Panc1 (cell line): ENCODE measurements around the gene SYTL1. TPM values are rescaled to one million over a fixed set of nuclear protein-coding genes. Genes with fewer than 3 reads are reported as not detected.

ENCODE experiments used
- ATAC-seq: fragments of 200-7000 bp; cut with Tn5 transposase; 2 replicates; pipeline ENCODE4 v1.9.1; 2020; ENCODE audit warnings: mild to moderate bottlenecking, moderate library complexity
- BruUV-seq: library from RNA; stranded (reverse); fragments of 400-500 nt; replicated peaks from 2 replicates; lab custom pipeline; 2021; lab: Mats Ljungman, UMichigan
- CTCF ChIA-PET: fragments of 300-600 bp; sonication (Branson Sonifier 250); formaldehyde crosslinking; loops from one replicate; lab custom pipeline; 2022; ENCODE audit warnings: antibody characterized with exemption; lab: Charles Lee
- POLR2A ChIA-PET: fragments of 300-600 bp; sonication (Branson Sonifier 250); formaldehyde crosslinking; loops from one replicate; lab custom pipeline; 2022; ENCODE audit warnings: antibody characterized with exemption; lab: Charles Lee
- DNase-seq: peaks from one replicate; pipeline ENCODE4 v3.0.0-alpha.2; 2010; ENCODE audit warnings: low read depth, low spot score
- H3K27ac ChIP-seq: 2 replicates; pipeline ENCODE4 v1.5.1; 2011; ENCODE audit warnings: mild to moderate bottlenecking, low read length, inconsistent platforms
- H3K27me3 ChIP-seq: fragments of 200-500 bp; sonication (Bioruptor generic); 2 replicates; pipeline ENCODE4 v1.6.0; 2014; ENCODE audit warnings: low read length, inconsistent platforms; ENCODE audit not compliant: control insufficient read depth, insufficient read depth
- H3K36me3 ChIP-seq: fragments of 200-500 bp; sonication (Bioruptor generic); 2 replicates; pipeline ENCODE4 v1.5.1; 2014; ENCODE audit warnings: inconsistent platforms, mild to moderate bottlenecking, low read length, moderate library complexity; ENCODE audit not compliant: control insufficient read depth, insufficient read depth
- H3K4me1 ChIP-seq: 2 replicates; pipeline ENCODE4 v1.5.1; 2011; ENCODE audit warnings: inconsistent platforms, mild to moderate bottlenecking, low read length, moderate library complexity; ENCODE audit not compliant: control insufficient read depth, insufficient read depth
- H3K4me3 ChIP-seq, 2 experiments: 2 replicates each; pipeline ENCODE4 v1.5.1; 2011 to 2012; ENCODE audit warnings: low read depth in 2 of 2, low read length in 2 of 2, mild to moderate bottlenecking in 2 of 2, inconsistent platforms in 1 of 2, moderate library complexity in 1 of 2
- H3K9me3 ChIP-seq: fragments of 200-500 bp; sonication (Bioruptor generic); 2 replicates; pipeline ENCODE4 v1.5.1; 2014; ENCODE audit warnings: low read depth, mild to moderate bottlenecking, inconsistent platforms, low read length, moderate library complexity; ENCODE audit not compliant: control insufficient read depth, insufficient read depth
- POLR2AphosphoS5 ChIP-seq: IDR thresholded peaks from 2 replicates; pipeline ENCODE4 v1.6.1; 2012; ENCODE audit warnings: mild to moderate bottlenecking, low read depth, low read length, moderate library complexity
- SIN3A ChIP-seq: IDR thresholded peaks from 2 replicates; pipeline ENCODE4 v1.6.1; 2012; ENCODE audit warnings: low read depth, mild to moderate bottlenecking, low read length, moderate library complexity, borderline replicate concordance; ENCODE audit not compliant: insufficient read depth
- TCF7L2 ChIP-seq: IDR thresholded peaks from 2 replicates; pipeline ENCODE4 v1.6.1; 2011; ENCODE audit warnings: mild to moderate bottlenecking, low read depth, low read length, inconsistent platforms
- in situ Hi-C: cut with HindIII; loops from 2 replicates; pipeline ENCODE4 v1.10.0; 2016; ENCODE audit warnings: low sequenced_read_pairs, low pct_unique_long_range_greater_than_20kb
- intact Hi-C: fragments of 100-400 bp; cut with micrococcal nuclease; formaldehyde crosslinking; loops from one replicate; pipeline ENCODE4 v1.10.0; 2022; ENCODE audit not compliant: unreplicated experiment
- total RNA-seq: library from RNA; stranded (reverse); gene quantifications from one replicate; pipeline ENCODE4 v1.2.1, GENCODE V29; 2021; ENCODE audit not compliant: unreplicated experiment
- TF ChIP-seq, protein P1 (sequence below): fragments of 450-650 bp; IDR thresholded peaks from 2 replicates; pipeline ENCODE4 v1.5.1; 2017; ENCODE audit warnings: mild to moderate bottlenecking
- TF ChIP-seq, protein P2 (sequence below), 2 experiments: IDR thresholded peaks; 2 replicates each; pipeline ENCODE4 v1.6.1; 2011 to 2012; ENCODE audit warnings: low read depth in 2 of 2, control low read depth in 1 of 2, low read length in 1 of 2, mild to moderate bottlenecking in 1 of 2, moderate library complexity in 1 of 2; ENCODE audit not compliant: insufficient read depth in 1 of 2

The SYTL1 gene
- total RNA-seq, 1 experiment from 2014 or later, result 2.4 TPM

DNA sequence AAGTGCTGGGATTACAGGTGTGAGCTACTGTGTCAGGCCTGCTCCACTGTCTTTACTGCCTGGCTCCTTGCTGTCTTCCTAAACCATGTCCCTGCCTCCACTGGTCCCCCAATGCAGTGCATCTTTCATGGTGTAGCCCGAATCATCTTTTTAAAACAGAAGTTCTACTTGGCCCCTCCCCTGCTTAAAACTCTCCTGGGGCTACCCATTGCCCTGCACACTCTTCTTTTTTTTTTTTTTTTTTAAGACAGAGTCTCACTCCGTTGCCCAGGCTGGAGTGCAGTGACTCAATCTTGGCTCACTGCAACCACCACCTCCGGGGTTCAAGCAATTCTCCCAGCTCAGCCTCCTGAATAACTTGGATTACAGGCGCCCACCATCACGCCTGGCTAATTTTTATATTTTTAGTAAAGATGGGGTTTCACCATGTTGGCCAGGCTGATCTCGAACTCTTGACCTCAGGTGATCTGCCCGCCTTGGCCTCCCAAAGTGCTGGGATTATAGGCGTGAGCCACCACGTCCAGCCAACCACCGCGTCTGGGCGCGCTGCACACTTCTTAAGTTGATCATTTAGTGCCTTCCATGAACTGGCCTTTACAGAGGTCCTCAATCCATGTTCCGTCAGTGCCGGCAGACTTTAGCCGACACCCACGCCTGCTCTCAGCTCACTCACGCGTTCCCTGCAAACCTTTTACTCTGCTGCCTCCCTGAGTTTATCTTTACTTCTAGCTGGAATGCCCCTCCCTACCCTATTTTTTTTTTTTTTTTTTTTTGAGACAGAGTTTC lies 30.4 kb downstream of the SYTL1 start:
- ChIA-PET CTCF (interaction anchor here (0.6 kb wide), 2 partner anchors 22 to 223 kb away, joined by 3 to 6 read pairs; no protein-coding TSS in a partner anchor), POLR2A (no interaction called here)
- DNase-seq (no peak), ATAC-seq (no peak)
- TF ChIP-seq, protein P1, sequence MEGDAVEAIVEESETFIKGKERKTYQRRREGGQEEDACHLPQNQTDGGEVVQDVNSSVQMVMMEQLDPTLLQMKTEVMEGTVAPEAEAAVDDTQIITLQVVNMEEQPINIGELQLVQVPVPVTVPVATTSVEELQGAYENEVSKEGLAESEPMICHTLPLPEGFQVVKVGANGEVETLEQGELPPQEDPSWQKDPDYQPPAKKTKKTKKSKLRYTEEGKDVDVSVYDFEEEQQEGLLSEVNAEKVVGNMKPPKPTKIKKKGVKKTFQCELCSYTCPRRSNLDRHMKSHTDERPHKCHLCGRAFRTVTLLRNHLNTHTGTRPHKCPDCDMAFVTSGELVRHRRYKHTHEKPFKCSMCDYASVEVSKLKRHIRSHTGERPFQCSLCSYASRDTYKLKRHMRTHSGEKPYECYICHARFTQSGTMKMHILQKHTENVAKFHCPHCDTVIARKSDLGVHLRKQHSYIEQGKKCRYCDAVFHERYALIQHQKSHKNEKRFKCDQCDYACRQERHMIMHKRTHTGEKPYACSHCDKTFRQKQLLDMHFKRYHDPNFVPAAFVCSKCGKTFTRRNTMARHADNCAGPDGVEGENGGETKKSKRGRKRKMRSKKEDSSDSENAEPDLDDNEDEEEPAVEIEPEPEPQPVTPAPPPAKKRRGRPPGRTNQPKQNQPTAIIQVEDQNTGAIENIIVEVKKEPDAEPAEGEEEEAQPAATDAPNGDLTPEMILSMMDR, result no peak
- TF ChIP-seq, protein P2, sequence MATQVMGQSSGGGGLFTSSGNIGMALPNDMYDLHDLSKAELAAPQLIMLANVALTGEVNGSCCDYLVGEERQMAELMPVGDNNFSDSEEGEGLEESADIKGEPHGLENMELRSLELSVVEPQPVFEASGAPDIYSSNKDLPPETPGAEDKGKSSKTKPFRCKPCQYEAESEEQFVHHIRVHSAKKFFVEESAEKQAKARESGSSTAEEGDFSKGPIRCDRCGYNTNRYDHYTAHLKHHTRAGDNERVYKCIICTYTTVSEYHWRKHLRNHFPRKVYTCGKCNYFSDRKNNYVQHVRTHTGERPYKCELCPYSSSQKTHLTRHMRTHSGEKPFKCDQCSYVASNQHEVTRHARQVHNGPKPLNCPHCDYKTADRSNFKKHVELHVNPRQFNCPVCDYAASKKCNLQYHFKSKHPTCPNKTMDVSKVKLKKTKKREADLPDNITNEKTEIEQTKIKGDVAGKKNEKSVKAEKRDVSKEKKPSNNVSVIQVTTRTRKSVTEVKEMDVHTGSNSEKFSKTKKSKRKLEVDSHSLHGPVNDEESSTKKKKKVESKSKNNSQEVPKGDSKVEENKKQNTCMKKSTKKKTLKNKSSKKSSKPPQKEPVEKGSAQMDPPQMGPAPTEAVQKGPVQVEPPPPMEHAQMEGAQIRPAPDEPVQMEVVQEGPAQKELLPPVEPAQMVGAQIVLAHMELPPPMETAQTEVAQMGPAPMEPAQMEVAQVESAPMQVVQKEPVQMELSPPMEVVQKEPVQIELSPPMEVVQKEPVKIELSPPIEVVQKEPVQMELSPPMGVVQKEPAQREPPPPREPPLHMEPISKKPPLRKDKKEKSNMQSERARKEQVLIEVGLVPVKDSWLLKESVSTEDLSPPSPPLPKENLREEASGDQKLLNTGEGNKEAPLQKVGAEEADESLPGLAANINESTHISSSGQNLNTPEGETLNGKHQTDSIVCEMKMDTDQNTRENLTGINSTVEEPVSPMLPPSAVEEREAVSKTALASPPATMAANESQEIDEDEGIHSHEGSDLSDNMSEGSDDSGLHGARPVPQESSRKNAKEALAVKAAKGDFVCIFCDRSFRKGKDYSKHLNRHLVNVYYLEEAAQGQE (IDR thresholded peaks at IDR 0.05; ENCODE audit: insufficient read depth in 1 of 2, low read depth in 2 of 2, low read length in 1 of 2), result no peak
- TF ChIP-seq SIN3A (no peak), POLR2AphosphoS5 (no peak), TCF7L2 (no peak)
- in situ Hi-C loops (no loop called here), intact Hi-C loops (no loop called here)
- H3K27me3 ChIP-seq, result no peaks in the 10 kb centered on the region
- H3K27ac ChIP-seq, result no peak overlapping the region
- BruUV-seq, result no TSS peak
- no peaks in the 10 kb centered on the region for H3K36me3 ChIP-seq
- no peaks in the 10 kb centered on the region for H3K9me3 ChIP-seq
- H3K4me1 ChIP-seq, result peaks cover 5% of the 10 kb centered on the region
- no peak overlapping the region for H3K4me3 ChIP-seq

GRCh38 chr1:27372808-27373690 lies 31.2 kb downstream of the SYTL1 start:
- intact Hi-C loops, result no loop called here
- H3K4me1 ChIP-seq, result no peaks in the 10 kb centered on the region
- ATAC-seq (0 out of 2 replicates have a peak, but pooled peaks have one; percentile 47), DNase-seq (no peak)
- no TSS peak for BruUV-seq
- TF ChIP-seq POLR2AphosphoS5 (no peak), SIN3A (no peak), TCF7L2 (no peak)
- TF ChIP-seq, protein P1, result no peak
- TF ChIP-seq, protein P2 (IDR thresholded peaks at IDR 0.05; ENCODE audit: insufficient read depth in 1 of 2, low read depth in 2 of 2, low read length in 1 of 2), result no peak
- ChIA-PET CTCF (interaction anchor here (0.6 kb wide), 1 partner anchor 223 kb away, joined by 3 read pairs; no protein-coding TSS in a partner anchor), POLR2A (interaction anchor here (0.6 kb wide), 1 partner anchor 60 kb away, joined by 6 read pairs; no protein-coding TSS in a partner anchor)
- no peaks in the 10 kb centered on the region for H3K27me3 ChIP-seq
- no peaks in the 10 kb centered on the region for H3K36me3 ChIP-seq
- H3K4me3 ChIP-seq, result no peak overlapping the region
- in situ Hi-C loops, result no loop called here
- H3K27ac ChIP-seq, result no peak overlapping the region
- H3K9me3 ChIP-seq, result no peaks in the 10 kb centered on the region
